HEK293 (cell line): Measurements from ENCODE around the gene TBC1D22A.

Experiments used
- CTCF ChIA-PET: fragments of 350-600 bp; formaldehyde crosslinking; extraction: SDS; loops from one replicate; lab custom pipeline; 2021; ENCODE audit warnings: antibody characterized with exemption; lab: Yijun Ruan, JAX
- POLR2A ChIA-PET: fragments of 300-600 bp; formaldehyde crosslinking; extraction: SDS; loops from one replicate; lab custom pipeline; 2020; ENCODE audit warnings: antibody characterized with exemption, inconsistent platforms; lab: Yijun Ruan, JAX
- H3K27ac ChIP-seq: fragments of 200-500 bp; sonication (Bioruptor generic); 2 replicates; pipeline ENCODE4 v1.5.1; 2014; ENCODE audit warnings: low read depth, low read length, control low read depth, inconsistent platforms; ENCODE audit errors: extremely low read depth
- H3K36me3 ChIP-seq, 2 experiments: fragments of 200-500 bp in 1 of 2; sonication (Bioruptor generic) in 1 of 2; 1 replicate in 1 of 2; 2 replicates in 1 of 2; pipeline ENCODE4 v1.5.1; 2014 to 2017; ENCODE audit warnings: inconsistent platforms in 2 of 2, low read length in 2 of 2; ENCODE audit not compliant: control insufficient read depth in 2 of 2, insufficient read depth in 1 of 2
- H3K4me1 ChIP-seq: fragments of 200-500 bp; sonication (Bioruptor generic); 2 replicates; pipeline ENCODE4 v1.5.1; 2014; ENCODE audit warnings: mild to moderate bottlenecking, low read length, inconsistent platforms; ENCODE audit not compliant: control insufficient read depth, insufficient read depth
- H3K4me3 ChIP-seq: 2 replicates; pipeline ENCODE4 v1.5.1; 2011; ENCODE audit warnings: low read depth, mild to moderate bottlenecking, control low read depth, low read length, moderate library complexity
- H3K9me3 ChIP-seq: fragments of 200-500 bp; sonication (Bioruptor generic); 2 replicates; pipeline ENCODE4 v1.5.1; 2014; ENCODE audit warnings: low read depth, low read length, inconsistent platforms; ENCODE audit not compliant: control insufficient read depth, insufficient read depth
- BCL11B ChIP-seq: fragments of 450-650 bp; formaldehyde crosslinking; IDR thresholded peaks from 2 replicates; pipeline ENCODE4 v1.5.1; 2016; ENCODE audit warnings: low read depth, missing biosample characterization, missing genetic modification characterization
- HOXC10 ChIP-seq: sonication (generic); formaldehyde crosslinking; IDR thresholded peaks from 2 replicates; pipeline ENCODE4 v1.8.1; 2023; ENCODE audit warnings: mild to moderate bottlenecking, missing genetic modification reagents
- ZBTB21 ChIP-seq: fragments of 450-650 bp; formaldehyde crosslinking; IDR thresholded peaks from 2 replicates; pipeline ENCODE4 v1.5.1; 2017; ENCODE audit warnings: missing biosample characterization, missing genetic modification characterization
- ZBTB8A ChIP-seq: fragments of 450-650 bp; formaldehyde crosslinking; IDR thresholded peaks from 2 replicates; pipeline ENCODE4 v1.5.1; 2016; ENCODE audit warnings: missing biosample characterization, missing genetic modification characterization
- ZIC2 ChIP-seq: fragments of 450-650 bp; formaldehyde crosslinking; IDR thresholded peaks from 2 replicates; pipeline ENCODE4 v1.5.1; 2016; ENCODE audit warnings: missing biosample characterization, missing genetic modification characterization
- ZNF24 ChIP-seq: fragments of 450-650 bp; formaldehyde crosslinking; IDR thresholded peaks from 2 replicates; pipeline ENCODE4 v1.5.1; 2016; ENCODE audit warnings: missing biosample characterization, missing genetic modification characterization
- ZNF302 ChIP-seq: fragments of 450-650 bp; formaldehyde crosslinking; IDR thresholded peaks from 2 replicates; pipeline ENCODE4 v1.5.1; 2016; ENCODE audit warnings: missing biosample characterization, missing genetic modification characterization, low read depth
- ZNF48 ChIP-seq: fragments of 450-650 bp; formaldehyde crosslinking; IDR thresholded peaks from 2 replicates; pipeline ENCODE4 v1.5.1; 2016; ENCODE audit warnings: missing biosample characterization, missing genetic modification characterization
- ZNF707 ChIP-seq: fragments of 450-650 bp; formaldehyde crosslinking; IDR thresholded peaks from 2 replicates; pipeline ENCODE4 v1.5.1; 2016; ENCODE audit warnings: missing biosample characterization, missing genetic modification characterization
- ZNF776 ChIP-seq: fragments of 450-650 bp; formaldehyde crosslinking; IDR thresholded peaks from 2 replicates; pipeline ENCODE4 v1.5.0; 2017; ENCODE audit warnings: missing biosample characterization, missing genetic modification characterization, borderline replicate concordance
- ZNF843 ChIP-seq: fragments of 450-650 bp; formaldehyde crosslinking; IDR thresholded peaks from 2 replicates; pipeline ENCODE4 v1.5.1; 2016; ENCODE audit warnings: missing biosample characterization, missing genetic modification characterization
- TF ChIP-seq, protein P1 (sequence below): fragments of 450-650 bp; formaldehyde crosslinking; IDR thresholded peaks from 2 replicates; pipeline ENCODE4 v1.5.1; 2017; ENCODE audit warnings: missing biosample characterization, missing genetic modification characterization
- TF ChIP-seq, protein P2 (sequence below): fragments of 450-650 bp; formaldehyde crosslinking; IDR thresholded peaks from 2 replicates; pipeline ENCODE4 v1.5.1; 2016; ENCODE audit warnings: missing biosample characterization, missing genetic modification characterization
- TF ChIP-seq, protein P3 (sequence below): fragments of 450-650 bp; formaldehyde crosslinking; IDR thresholded peaks from 2 replicates; pipeline ENCODE4 v1.5.1; 2016; ENCODE audit warnings: missing biosample characterization, missing genetic modification characterization
- TF ChIP-seq, protein P4 (sequence below): fragments of 450-650 bp; formaldehyde crosslinking; IDR thresholded peaks from 2 replicates; pipeline ENCODE4 v1.5.1; 2017; ENCODE audit warnings: missing biosample characterization, mild to moderate bottlenecking, missing genetic modification characterization, moderate library complexity
- TF ChIP-seq, protein P5 (sequence below): fragments of 450-650 bp; formaldehyde crosslinking; IDR thresholded peaks from 2 replicates; pipeline ENCODE4 v1.5.1; 2016; ENCODE audit warnings: missing biosample characterization, missing genetic modification characterization
- TF ChIP-seq, protein P6 (sequence below): IDR thresholded peaks from 2 replicates; pipeline ENCODE4 v1.6.1; 2011; ENCODE audit warnings: mild to moderate bottlenecking, low read depth, low read length, borderline replicate concordance

Gene TBC1D22A

DNA sequence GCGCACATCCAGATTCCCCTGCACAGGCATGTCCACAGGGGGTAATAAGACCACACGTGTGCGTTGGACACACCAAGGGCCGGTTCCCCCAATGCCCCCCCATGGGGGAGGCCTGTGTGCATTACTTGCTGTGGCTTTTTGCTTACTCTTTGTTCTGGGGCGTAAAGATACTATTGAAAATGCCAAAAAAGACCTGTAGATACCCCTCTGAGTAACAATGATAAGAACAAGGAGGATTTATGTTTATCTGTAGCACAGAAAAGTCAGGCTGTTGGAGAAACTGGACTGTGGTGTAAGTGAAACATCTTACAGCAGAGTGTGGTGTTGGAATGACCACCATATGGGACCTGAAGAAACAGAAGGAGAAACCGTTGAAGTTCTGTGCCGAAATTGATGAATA, 103.2 kb downstream of the TBC1D22A start:
- CTCF ChIA-PET = no interaction called here

DNA sequence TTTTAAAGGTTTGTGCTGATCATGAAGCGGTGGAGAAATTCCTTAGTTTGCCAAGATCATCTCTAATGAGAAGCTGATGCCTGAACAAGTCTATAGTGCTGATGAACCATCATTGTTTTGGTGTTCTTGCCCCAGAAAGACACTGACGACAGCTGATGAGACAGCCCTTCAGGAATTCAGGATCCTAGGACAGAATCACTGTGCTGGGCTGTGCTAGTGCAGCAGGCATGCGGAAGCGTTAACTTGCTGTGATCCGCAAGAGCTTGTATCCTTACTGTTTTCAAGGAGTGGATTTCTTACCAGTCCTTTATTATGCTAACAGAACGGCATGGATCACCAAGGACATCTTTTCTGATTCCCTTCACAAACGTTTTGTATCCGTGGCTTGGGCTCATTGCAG, 104.1 kb downstream of the TBC1D22A start:
- H3K36me3 ChIP-seq = peaks cover 0 to 3% of the 10 kb centered on the region in 2 experiments; a peak in 1 of 3 replicates
- no peaks in the 10 kb centered on the region for H3K4me1 ChIP-seq
- CTCF ChIA-PET = no interaction called here
- H3K9me3 ChIP-seq = no peaks in the 10 kb centered on the region
- H3K27ac ChIP-seq = no peak overlapping the region
- no peak for TF ChIP-seq ZNF24 (tag by site-specific recombination)
- TF ChIP-seq ZBTB8A = no peak
- TF ChIP-seq, all 188 proteins: peak for 0
- H3K4me3 ChIP-seq = no peak overlapping the region
- POLR2A ChIA-PET = no interaction called here

More for the DNA sequence above, 103.2 kb downstream of the TBC1D22A start:
- no peaks in the 10 kb centered on the region for H3K4me1 ChIP-seq
- H3K36me3 ChIP-seq = peaks cover 0 to under 1% of the 10 kb centered on the region in 2 experiments; a peak in 1 of 3 replicates
- POLR2A ChIA-PET = no interaction called here
- TF ChIP-seq HOXC10 (CRISPR knock-in tag) (no peak), ZNF48 (tag by site-specific recombination) (no peak), ZNF302 (no peak)
- TF ChIP-seq, protein P1, sequence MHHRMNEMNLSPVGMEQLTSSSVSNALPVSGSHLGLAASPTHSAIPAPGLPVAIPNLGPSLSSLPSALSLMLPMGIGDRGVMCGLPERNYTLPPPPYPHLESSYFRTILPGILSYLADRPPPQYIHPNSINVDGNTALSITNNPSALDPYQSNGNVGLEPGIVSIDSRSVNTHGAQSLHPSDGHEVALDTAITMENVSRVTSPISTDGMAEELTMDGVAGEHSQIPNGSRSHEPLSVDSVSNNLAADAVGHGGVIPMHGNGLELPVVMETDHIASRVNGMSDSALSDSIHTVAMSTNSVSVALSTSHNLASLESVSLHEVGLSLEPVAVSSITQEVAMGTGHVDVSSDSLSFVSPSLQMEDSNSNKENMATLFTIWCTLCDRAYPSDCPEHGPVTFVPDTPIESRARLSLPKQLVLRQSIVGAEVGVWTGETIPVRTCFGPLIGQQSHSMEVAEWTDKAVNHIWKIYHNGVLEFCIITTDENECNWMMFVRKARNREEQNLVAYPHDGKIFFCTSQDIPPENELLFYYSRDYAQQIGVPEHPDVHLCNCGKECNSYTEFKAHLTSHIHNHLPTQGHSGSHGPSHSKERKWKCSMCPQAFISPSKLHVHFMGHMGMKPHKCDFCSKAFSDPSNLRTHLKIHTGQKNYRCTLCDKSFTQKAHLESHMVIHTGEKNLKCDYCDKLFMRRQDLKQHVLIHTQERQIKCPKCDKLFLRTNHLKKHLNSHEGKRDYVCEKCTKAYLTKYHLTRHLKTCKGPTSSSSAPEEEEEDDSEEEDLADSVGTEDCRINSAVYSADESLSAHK (tag by site-specific recombination) = no peak
- TF ChIP-seq, protein P2, sequence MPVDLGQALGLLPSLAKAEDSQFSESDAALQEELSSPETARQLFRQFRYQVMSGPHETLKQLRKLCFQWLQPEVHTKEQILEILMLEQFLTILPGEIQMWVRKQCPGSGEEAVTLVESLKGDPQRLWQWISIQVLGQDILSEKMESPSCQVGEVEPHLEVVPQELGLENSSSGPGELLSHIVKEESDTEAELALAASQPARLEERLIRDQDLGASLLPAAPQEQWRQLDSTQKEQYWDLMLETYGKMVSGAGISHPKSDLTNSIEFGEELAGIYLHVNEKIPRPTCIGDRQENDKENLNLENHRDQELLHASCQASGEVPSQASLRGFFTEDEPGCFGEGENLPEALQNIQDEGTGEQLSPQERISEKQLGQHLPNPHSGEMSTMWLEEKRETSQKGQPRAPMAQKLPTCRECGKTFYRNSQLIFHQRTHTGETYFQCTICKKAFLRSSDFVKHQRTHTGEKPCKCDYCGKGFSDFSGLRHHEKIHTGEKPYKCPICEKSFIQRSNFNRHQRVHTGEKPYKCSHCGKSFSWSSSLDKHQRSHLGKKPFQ (tag by site-specific recombination) = no peak
- TF ChIP-seq, protein P3, sequence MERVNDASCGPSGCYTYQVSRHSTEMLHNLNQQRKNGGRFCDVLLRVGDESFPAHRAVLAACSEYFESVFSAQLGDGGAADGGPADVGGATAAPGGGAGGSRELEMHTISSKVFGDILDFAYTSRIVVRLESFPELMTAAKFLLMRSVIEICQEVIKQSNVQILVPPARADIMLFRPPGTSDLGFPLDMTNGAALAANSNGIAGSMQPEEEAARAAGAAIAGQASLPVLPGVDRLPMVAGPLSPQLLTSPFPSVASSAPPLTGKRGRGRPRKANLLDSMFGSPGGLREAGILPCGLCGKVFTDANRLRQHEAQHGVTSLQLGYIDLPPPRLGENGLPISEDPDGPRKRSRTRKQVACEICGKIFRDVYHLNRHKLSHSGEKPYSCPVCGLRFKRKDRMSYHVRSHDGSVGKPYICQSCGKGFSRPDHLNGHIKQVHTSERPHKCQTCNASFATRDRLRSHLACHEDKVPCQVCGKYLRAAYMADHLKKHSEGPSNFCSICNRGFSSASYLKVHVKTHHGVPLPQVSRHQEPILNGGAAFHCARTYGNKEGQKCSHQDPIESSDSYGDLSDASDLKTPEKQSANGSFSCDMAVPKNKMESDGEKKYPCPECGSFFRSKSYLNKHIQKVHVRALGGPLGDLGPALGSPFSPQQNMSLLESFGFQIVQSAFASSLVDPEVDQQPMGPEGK (tag by site-specific recombination) = no peak
- TF ChIP-seq, protein P4, sequence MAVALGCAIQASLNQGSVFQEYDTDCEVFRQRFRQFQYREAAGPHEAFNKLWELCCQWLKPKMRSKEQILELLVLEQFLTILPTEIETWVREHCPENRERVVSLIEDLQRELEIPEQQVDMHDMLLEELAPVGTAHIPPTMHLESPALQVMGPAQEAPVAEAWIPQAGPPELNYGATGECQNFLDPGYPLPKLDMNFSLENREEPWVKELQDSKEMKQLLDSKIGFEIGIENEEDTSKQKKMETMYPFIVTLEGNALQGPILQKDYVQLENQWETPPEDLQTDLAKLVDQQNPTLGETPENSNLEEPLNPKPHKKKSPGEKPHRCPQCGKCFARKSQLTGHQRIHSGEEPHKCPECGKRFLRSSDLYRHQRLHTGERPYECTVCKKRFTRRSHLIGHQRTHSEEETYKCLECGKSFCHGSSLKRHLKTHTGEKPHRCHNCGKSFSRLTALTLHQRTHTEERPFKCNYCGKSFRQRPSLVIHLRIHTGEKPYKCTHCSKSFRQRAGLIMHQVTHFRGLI (tag by site-specific recombination) = no peak
- TF ChIP-seq, protein P5, sequence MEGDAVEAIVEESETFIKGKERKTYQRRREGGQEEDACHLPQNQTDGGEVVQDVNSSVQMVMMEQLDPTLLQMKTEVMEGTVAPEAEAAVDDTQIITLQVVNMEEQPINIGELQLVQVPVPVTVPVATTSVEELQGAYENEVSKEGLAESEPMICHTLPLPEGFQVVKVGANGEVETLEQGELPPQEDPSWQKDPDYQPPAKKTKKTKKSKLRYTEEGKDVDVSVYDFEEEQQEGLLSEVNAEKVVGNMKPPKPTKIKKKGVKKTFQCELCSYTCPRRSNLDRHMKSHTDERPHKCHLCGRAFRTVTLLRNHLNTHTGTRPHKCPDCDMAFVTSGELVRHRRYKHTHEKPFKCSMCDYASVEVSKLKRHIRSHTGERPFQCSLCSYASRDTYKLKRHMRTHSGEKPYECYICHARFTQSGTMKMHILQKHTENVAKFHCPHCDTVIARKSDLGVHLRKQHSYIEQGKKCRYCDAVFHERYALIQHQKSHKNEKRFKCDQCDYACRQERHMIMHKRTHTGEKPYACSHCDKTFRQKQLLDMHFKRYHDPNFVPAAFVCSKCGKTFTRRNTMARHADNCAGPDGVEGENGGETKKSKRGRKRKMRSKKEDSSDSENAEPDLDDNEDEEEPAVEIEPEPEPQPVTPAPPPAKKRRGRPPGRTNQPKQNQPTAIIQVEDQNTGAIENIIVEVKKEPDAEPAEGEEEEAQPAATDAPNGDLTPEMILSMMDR = no peak
- H3K27ac ChIP-seq = no peak overlapping the region
- no peaks in the 10 kb centered on the region for H3K9me3 ChIP-seq
- H3K4me3 ChIP-seq = no peak overlapping the region

DNA sequence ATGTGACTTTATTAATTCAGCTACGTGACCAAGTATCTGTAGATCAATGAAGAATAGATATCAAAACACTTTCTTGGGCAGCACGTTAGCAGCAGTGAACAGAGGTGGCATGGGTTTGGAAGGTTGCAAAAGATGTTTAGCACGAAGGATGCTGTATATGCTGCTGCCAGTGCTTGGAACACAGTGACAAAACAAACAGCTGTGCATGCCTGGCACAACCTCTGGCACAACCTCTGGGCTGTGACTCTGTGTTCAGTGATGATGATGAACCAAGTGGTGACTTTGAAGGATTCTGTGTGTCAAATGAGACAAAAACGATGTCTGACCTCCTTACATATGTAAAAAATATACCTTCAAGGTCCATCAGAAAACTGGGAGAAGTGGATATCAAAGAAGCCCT, 104.7 kb downstream of the TBC1D22A start:
- CTCF ChIA-PET = no interaction called here
- Histone ChIP-seq H3K36me3 (peaks cover 0 to 3% of the 10 kb centered on the region in 2 experiments; a peak in 1 of 3 replicates), H3K27ac (no peak overlapping the region), H3K4me3 (no peak overlapping the region), H3K9me3 (no peaks in the 10 kb centered on the region; the same call in 1 of the 2 replicates), H3K4me1 (no peaks in the 10 kb centered on the region)
- POLR2A ChIA-PET = no interaction called here
- TF ChIP-seq ZIC2 (no peak), ZBTB21 (tag by site-specific recombination) (no peak), ZNF843 (tag by site-specific recombination) (no peak), ZNF776 (no peak), BCL11B (tag by site-specific recombination) (no peak), ZNF707 (tag by site-specific recombination) (no peak)
- TF ChIP-seq, protein P1 (tag by site-specific recombination) = no peak
- TF ChIP-seq, protein P6, sequence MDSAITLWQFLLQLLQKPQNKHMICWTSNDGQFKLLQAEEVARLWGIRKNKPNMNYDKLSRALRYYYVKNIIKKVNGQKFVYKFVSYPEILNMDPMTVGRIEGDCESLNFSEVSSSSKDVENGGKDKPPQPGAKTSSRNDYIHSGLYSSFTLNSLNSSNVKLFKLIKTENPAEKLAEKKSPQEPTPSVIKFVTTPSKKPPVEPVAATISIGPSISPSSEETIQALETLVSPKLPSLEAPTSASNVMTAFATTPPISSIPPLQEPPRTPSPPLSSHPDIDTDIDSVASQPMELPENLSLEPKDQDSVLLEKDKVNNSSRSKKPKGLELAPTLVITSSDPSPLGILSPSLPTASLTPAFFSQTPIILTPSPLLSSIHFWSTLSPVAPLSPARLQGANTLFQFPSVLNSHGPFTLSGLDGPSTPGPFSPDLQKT = no peak
- TF ChIP-seq, all 188 proteins: peak for 0
